ENCODE results near the gene PCBP4.

PCBP4 gene

GRCh38 chr3:51967384-51968169, at the start of gene PCBP4:
Gene PCBP4 (minus strand): TSS chr3:51967454. CDS start chr3:51961240, 6,214 bp downstream.
- DNase-seq: peak; percentile 7 to 48

GRCh38 chr3:52015438-52016228, 48.4 kb upstream of the PCBP4 start:
- DNase-seq: no peak

GRCh38 chr3:52014613-52015012, 47.4 kb upstream of the PCBP4 start:
- DNase-seq: no peak

GRCh38 chr3:52013802-52014598, 46.7 kb upstream of the PCBP4 start:
- DNase-seq: no peak

GRCh38 chr3:52012699-52013098, 45.4 kb upstream of the PCBP4 start:
- no peak for DNase-seq

GRCh38 chr3:52010431-52010830, 43.2 kb upstream of the PCBP4 start:
- no peak for DNase-seq

GRCh38 chr3:52007291-52007690, 40.0 kb upstream of the PCBP4 start:
- no peak for DNase-seq

- DNase-seq: no peak
Observed at GRCh38 chr3:52006820-52007133, 39.5 kb upstream of the PCBP4 start.

GRCh38 chr3:52006017-52006819, 39.0 kb upstream of the PCBP4 start:
- DNase-seq: no peak

- DNase-seq: no peak
Observed at GRCh38 chr3:52005571-52005986, 38.3 kb upstream of the PCBP4 start.

- DNase-seq: no peak
Observed at GRCh38 chr3:52004906-52005395, 37.7 kb upstream of the PCBP4 start.

- DNase-seq: no peak
Observed at GRCh38 chr3:52004163-52004787, 37.0 kb upstream of the PCBP4 start.

- DNase-seq: no peak
Observed at GRCh38 chr3:52002748-52003147, 35.5 kb upstream of the PCBP4 start.

- DNase-seq: peak; percentile 85 to 88
Observed at GRCh38 chr3:52001443-52001974, 34.3 kb upstream of the PCBP4 start.

- no peak for DNase-seq
Observed at GRCh38 chr3:51999846-52000245, 32.6 kb upstream of the PCBP4 start.

GRCh38 chr3:51998774-51999173, 31.5 kb upstream of the PCBP4 start:
- DNase-seq: no peak

- no peak for DNase-seq
Observed at GRCh38 chr3:51997935-51998596, 30.8 kb upstream of the PCBP4 start.

- DNase-seq: no peak
Observed at GRCh38 chr3:51997172-51997571, 29.9 kb upstream of the PCBP4 start.

- peak; percentile 93 to 95 for DNase-seq
Observed at GRCh38 chr3:51995346-51996163, 28.3 kb upstream of the PCBP4 start, which contains the start of gene RPL29. Gene RPL29 (minus strand): TSS chr3:51995895. CDS start chr3:51995461, 434 bp downstream.

GRCh38 chr3:51994530-51994929, 27.3 kb upstream of the PCBP4 start:
- no peak for DNase-seq
